BLaER1 treated with 17β-estradiol and CSF1 and Interleukin-3, amounts not matched to agents 10 nM and 100 nM (cell line): ENCODE data around the gene ZNF689.
"Not testable (repeated sequence)": the region's sequence is repeated elsewhere in the genome, so short reads cannot be mapped to it uniquely, and the experiment has no call there.

Experiments
- H3K27ac ChIP-seq, 11 experiments: shearing (Covaris generic); formaldehyde crosslinking; 2 replicates each; pipeline ENCODE4 v1.8.1; 2022
- H3K27me3 ChIP-seq, 11 experiments: shearing (Covaris generic); formaldehyde crosslinking; 2 replicates each; pipeline ENCODE4 v1.8.1; 2022
- H3K36me3 ChIP-seq, 11 experiments: shearing (Covaris generic); formaldehyde crosslinking; 2 replicates each; pipeline ENCODE4 v1.8.1; 2022
- H3K4me1 ChIP-seq, 10 experiments: shearing (Covaris generic); formaldehyde crosslinking; 2 replicates each; pipeline ENCODE4 v1.8.1; 2022
- H3K4me2 ChIP-seq, 11 experiments: shearing (Covaris generic); formaldehyde crosslinking; 2 replicates each; pipeline ENCODE4 v1.8.1; 2022
- H3K4me3 ChIP-seq, 10 experiments: shearing (Covaris generic); formaldehyde crosslinking; 2 replicates each; pipeline ENCODE4 v1.8.1; 2022
- H3K9ac ChIP-seq, 11 experiments: shearing (Covaris generic); formaldehyde crosslinking; 2 replicates each; pipeline ENCODE4 v1.8.1; 2022
- H3K9me3 ChIP-seq, 11 experiments: shearing (Covaris generic); formaldehyde crosslinking; replicated peaks in 1 of 11; 2 replicates each; pipeline ENCODE4 v1.8.1; 2022
- H4K20me1 ChIP-seq, 11 experiments: shearing (Covaris generic); formaldehyde crosslinking; 2 replicates each; pipeline ENCODE4 v1.8.1; 2022
- Cebpa-rat ChIP-seq, 11 experiments: shearing (Covaris generic); IDR thresholded peaks; 2 replicates each; pipeline ENCODE4 v1.8.1; 2022

Gene ZNF689

GRCh38 chr16:30641378-30641982, 31.3 kb upstream of the ZNF689 start:
- H3K27ac ChIP-seq = no peak overlapping the region
- no peak for TF ChIP-seq Cebpa-rat (IDR thresholded peaks at IDR 0.05)
- H3K4me1 ChIP-seq = peaks cover 4 to 11% (median 7%) of the 10 kb centered on the region in 10 experiments; a peak in 18 of 20 replicates
- no peak overlapping the region for H3K4me2 ChIP-seq
- no peaks in the 10 kb centered on the region for H4K20me1 ChIP-seq
- H3K9ac ChIP-seq = no peak overlapping the region
- H3K27me3 ChIP-seq = no peaks in the 10 kb centered on the region
- H3K4me3 ChIP-seq = no peak overlapping the region
- no peaks in the 10 kb centered on the region for H3K9me3 ChIP-seq
- no peaks in the 10 kb centered on the region for H3K36me3 ChIP-seq

- Histone ChIP-seq H3K36me3 (no peaks in the 10 kb centered on the region), H3K27ac (no peak overlapping the region)
- no peak for TF ChIP-seq Cebpa-rat (IDR thresholded peaks at IDR 0.05)
Observed at GRCh38 chr16:30637944-30638343, 27.8 kb upstream of the ZNF689 start.

GRCh38 chr16:30637139-30637538, 26.9 kb upstream of the ZNF689 start:
- peaks cover 27 to 41% (median 31%) of the 10 kb centered on the region in 10 experiments for H3K4me1 ChIP-seq
- H3K9me3 ChIP-seq, H3K27me3 ChIP-seq, H3K27ac ChIP-seq, H4K20me1 ChIP-seq, H3K36me3 ChIP-seq, H3K4me3 ChIP-seq, H3K9ac ChIP-seq: not testable (repeated sequence)
- H3K4me2 ChIP-seq = peak overlapping the region in 5 of 11 experiments; percentile 81 to 97 (median 92); a peak in 4 of 22 replicates

More at GRCh38 chr16:30637944-30638343, 27.8 kb upstream of the ZNF689 start:
- no peaks in the 10 kb centered on the region for H3K9me3 ChIP-seq
- no peak overlapping the region for H3K4me2 ChIP-seq
- H3K27me3 ChIP-seq = no peaks in the 10 kb centered on the region
- H3K9ac ChIP-seq = no peak overlapping the region
- no peak overlapping the region for H3K4me3 ChIP-seq
- peaks cover 27 to 35% (median 30%) of the 10 kb centered on the region in 10 experiments for H3K4me1 ChIP-seq
- H4K20me1 ChIP-seq = no peaks in the 10 kb centered on the region

GRCh38 chr16:30636599-30636998, 26.4 kb upstream of the ZNF689 start:
- H3K9ac ChIP-seq = peak overlapping the region in 6 of 11 experiments; percentile 0 to 94 (median 87); a peak in 5 of 22 replicates
- H3K4me1 ChIP-seq = peaks cover 27 to 41% (median 31%) of the 10 kb centered on the region in 10 experiments
- no peak for TF ChIP-seq Cebpa-rat (IDR thresholded peaks at IDR 0.05)
- no peak overlapping the region for H3K4me3 ChIP-seq
- H3K4me2 ChIP-seq = peak overlapping the region; percentile 77 to 97 (median 91); a peak in 18 of 22 replicates
- H3K9me3 ChIP-seq = no peaks in the 10 kb centered on the region
- H4K20me1 ChIP-seq = no peaks in the 10 kb centered on the region
- no peaks in the 10 kb centered on the region for H3K36me3 ChIP-seq
- H3K27ac ChIP-seq = peak overlapping the region in 2 of 11 experiments; percentile 24 to 29; a peak in 2 of 22 replicates
- H3K27me3 ChIP-seq = no peaks in the 10 kb centered on the region

- H4K20me1 ChIP-seq = no peaks in the 10 kb centered on the region
- peak overlapping the region; percentile 80 to 94 (median 87) for H3K9ac ChIP-seq
- peak overlapping the region; percentile 59 to 97 (median 84) for H3K4me2 ChIP-seq
- peak overlapping the region; percentile 86 to 94 (median 91) for H3K27ac ChIP-seq
- no peak for TF ChIP-seq Cebpa-rat (IDR thresholded peaks at IDR 0.05)
- no peaks in the 10 kb centered on the region for H3K9me3 ChIP-seq
- H3K4me1 ChIP-seq = peaks cover 27 to 43% (median 33%) of the 10 kb centered on the region in 10 experiments
- no peaks in the 10 kb centered on the region for H3K36me3 ChIP-seq
- peak overlapping the region; percentile 63 to 86 (median 78) for H3K4me3 ChIP-seq
- H3K27me3 ChIP-seq = no peaks in the 10 kb centered on the region
Observed at GRCh38 chr16:30633526-30633925, 23.3 kb upstream of the ZNF689 start.

GRCh38 chr16:30632454-30632853, 22.3 kb upstream of the ZNF689 start:
- H3K27me3 ChIP-seq, H3K9ac ChIP-seq, H3K9me3 ChIP-seq, H3K4me2 ChIP-seq, H3K4me3 ChIP-seq, H3K36me3 ChIP-seq, H3K27ac ChIP-seq, H4K20me1 ChIP-seq: not testable (repeated sequence)
- H3K4me1 ChIP-seq = peaks cover 27 to 47% (median 37%) of the 10 kb centered on the region in 10 experiments

GRCh38 chr16:30628628-30629540, 18.7 kb upstream of the ZNF689 start:
- Histone ChIP-seq H4K20me1 (no peaks in the 10 kb centered on the region), H3K4me1 (peaks cover 7 to 31% (median 22%) of the 10 kb centered on the region in 10 experiments), H3K27me3 (no peaks in the 10 kb centered on the region), H3K9ac (peak overlapping the region in 2 of 11 experiments; percentile 4 to 33; a peak in 1 of 22 replicates), H3K36me3 (no peaks in the 10 kb centered on the region), H3K9me3 (peaks cover 3 to 9% (median 7%) of the 10 kb centered on the region in 11 experiments; a peak in 18 of 22 replicates), H3K27ac (no peak overlapping the region; a peak in 1 of 22 replicates), H3K4me2 (peak overlapping the region in 10 of 11 experiments; percentile 2 to 72 (median 36); a peak in 13 of 22 replicates), H3K4me3 (no peak overlapping the region)
- TF ChIP-seq Cebpa-rat (IDR thresholded peaks at IDR 0.05) = no peak

GRCh38 chr16:30626236-30626635, 16.0 kb upstream of the ZNF689 start:
- H3K4me1 ChIP-seq = peaks cover 0 to 23% (median 12%) of the 10 kb centered on the region in 10 experiments; a peak in 16 of 20 replicates
- H3K27ac ChIP-seq = peak overlapping the region in 2 of 11 experiments; percentile 1 to 25; a peak in 1 of 22 replicates
- H3K36me3 ChIP-seq = no peaks in the 10 kb centered on the region
- H4K20me1 ChIP-seq = no peaks in the 10 kb centered on the region
- no peak for TF ChIP-seq Cebpa-rat (IDR thresholded peaks at IDR 0.05)
- peak overlapping the region in 6 of 11 experiments; percentile 9 to 43 (median 22); a peak in 5 of 22 replicates for H3K4me2 ChIP-seq
- H3K4me3 ChIP-seq = no peak overlapping the region
- peaks cover 4 to 20% (median 13%) of the 10 kb centered on the region in 11 experiments; a peak in 18 of 22 replicates for H3K9me3 ChIP-seq
- H3K27me3 ChIP-seq = no peaks in the 10 kb centered on the region
- H3K9ac ChIP-seq = no peak overlapping the region
